HG03108 (cell line): ENCODE measurements around the gene SLC25A13.

Experiments
- ATAC-seq: cut with Tn5 transposase; IDR thresholded peaks from one replicate; pipeline ENCODE4 v1.9.1; 2021; ENCODE audit warnings: moderate library complexity; ENCODE audit not compliant: unreplicated experiment

Gene SLC25A13

DNA sequence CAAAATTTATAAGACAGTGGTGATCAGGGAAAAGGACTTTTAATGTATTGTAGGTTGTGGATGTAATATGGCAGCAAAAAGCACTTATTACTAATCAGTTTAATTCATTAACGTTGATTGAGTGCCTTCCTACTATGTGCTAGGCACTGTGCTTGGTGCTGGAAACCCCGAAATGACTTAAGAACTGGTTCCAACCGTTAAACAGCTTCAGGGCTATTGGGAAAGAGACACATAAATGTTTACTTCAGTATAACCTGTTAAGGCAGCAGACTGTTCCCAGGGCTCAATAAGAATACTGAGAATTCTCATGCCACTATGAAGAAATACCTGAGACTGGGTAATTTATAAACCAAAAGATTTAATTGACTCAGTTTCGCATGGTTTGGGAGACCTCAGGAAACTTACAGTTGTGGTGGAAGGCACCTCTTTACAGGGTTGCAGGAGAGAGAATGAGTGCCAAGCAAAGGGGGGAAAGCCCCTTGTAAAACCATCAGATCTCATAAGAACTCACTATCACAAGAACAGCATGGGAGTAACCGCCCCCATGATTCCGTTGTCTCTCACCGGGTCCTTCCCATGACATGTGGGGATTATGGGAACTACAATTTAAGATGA, 1.1 kb upstream of the SLC25A13 start:
- ATAC-seq = no peak

GRCh38 chr7:96322373-96322695, 436 bp upstream of the SLC25A13 start:
- no peak for ATAC-seq

DNA sequence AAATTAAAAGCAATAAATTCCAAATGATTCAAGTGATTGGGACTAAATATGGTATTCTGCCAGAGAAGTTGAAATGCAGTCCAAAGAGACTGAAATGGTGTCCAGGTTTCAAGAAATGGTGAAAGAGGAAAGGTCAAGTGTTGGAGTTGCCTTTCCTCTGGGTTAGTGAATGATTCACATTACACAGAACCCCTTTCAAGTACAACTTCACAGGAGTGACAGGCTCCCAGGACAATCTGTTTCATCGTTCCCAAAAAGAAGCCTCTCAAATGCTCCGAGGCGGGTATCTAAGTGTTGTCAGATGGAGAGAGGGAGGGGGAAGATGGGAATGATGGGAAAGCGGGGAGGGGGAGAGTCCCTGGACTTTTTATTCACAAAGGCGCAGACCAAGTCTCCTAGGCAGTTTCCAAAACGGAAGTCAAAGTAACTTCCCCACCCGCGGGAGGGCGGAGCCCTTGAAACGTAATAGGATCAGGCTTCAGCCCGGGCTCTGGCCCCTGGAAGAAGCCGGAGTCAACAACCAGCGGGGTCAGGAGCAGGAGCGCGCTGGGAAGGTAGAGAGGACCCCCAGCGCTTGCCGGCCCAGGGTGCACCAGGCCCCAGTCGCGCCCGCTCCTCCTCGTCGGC, 754 bp downstream of the SLC25A13 start:
- ATAC-seq = peak; percentile 48

GRCh38 chr7:96320442-96320841, 1.5 kb downstream of the SLC25A13 start:
- no peak for ATAC-seq

DNA sequence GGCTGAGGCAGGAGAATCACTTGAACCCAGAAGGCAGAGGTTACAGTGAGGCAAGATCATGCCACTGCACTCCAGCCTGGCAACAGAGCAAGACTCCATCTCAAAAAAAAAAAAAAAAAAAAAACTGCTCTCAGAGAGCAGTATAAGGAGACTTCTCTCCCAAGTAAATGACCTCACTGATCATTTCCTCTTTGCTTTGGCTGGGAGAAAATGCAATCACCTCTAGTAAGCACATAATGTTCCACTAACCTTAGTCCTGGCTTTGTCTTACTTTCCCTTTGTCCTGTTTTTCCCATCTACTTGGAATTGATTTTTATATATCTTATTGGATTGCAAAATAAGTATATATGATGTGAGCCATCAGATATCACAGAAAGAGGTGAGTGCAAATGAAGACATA, 2.5 kb downstream of the SLC25A13 start:
- no peak for ATAC-seq

DNA sequence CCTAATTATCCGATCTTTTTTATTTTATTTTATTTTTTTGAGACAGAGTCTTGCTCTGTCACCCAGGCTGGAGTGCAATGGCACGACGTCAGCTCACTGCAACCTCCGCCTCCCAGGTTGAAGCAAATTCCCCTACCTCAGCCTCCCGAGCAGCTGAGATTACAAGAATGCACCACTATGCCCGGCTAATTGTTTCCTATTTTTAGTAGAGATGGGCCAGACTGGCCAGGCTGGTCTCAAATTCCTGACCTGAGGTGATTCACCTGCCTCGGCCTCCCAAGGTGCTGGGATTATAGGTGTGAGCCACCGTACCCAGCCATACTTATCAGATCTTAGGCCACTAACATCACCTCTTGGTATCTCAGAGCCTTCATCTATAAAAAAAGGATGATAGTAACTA, 4.9 kb downstream of the SLC25A13 start:
- no peak for ATAC-seq

- no peak for ATAC-seq
These were observed 6.8 kb downstream of the SLC25A13 start for GRCh38 chr7:96315125-96315512.

DNA sequence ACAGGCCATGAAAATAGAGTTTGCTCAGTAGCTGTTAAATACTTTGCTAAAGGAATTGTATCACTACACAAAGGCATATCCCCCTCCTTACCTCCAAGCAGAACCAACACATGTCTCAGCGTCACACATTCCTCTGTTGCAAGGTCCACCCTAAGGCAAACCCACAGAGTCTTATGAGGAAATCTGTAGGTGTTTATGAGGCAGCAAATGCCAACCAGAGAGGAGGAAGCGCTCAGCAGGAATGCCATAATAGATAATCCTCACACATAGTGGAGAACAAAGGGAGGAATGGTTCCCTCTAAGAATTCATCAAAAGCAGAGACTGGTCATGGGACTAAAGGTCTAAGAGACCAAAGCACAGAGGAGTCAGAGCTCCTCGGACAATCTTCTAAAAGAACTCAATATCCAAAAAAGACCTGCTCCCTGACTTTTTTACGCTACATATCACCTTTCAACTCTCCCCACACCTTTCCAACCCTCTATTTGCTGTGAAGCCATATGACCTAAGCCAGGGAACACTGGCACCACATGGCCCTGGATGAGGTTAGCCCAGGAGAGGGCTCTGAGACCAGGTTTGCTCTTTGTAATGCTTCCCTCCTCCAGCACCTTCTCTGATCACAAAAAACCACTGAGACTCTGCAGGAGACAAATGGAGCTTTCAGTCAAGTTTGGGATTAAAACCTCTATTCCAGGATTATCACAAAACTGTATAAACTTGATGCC, 7.3 kb downstream of the SLC25A13 start:
- ATAC-seq = no peak

DNA sequence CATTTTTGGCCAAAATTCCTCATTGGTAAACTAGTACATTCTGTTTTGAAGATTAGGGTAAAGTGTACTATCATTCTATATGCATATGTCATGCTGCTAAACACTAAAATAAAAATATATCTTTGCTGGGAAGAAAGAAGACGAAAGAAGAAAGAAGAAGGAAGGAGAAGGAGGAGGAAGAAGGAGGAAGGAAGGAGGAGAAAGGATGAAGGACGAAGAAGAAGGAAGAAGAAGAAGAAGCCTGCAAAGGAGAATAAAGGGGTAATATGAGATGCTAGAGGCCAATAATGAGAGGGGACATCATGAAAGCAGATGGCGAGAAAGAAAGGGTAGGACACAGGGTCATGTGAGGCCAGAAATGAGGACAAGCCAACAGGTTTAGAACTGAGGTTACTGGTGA, 8.0 kb downstream of the SLC25A13 start:
- ATAC-seq = no peak

DNA sequence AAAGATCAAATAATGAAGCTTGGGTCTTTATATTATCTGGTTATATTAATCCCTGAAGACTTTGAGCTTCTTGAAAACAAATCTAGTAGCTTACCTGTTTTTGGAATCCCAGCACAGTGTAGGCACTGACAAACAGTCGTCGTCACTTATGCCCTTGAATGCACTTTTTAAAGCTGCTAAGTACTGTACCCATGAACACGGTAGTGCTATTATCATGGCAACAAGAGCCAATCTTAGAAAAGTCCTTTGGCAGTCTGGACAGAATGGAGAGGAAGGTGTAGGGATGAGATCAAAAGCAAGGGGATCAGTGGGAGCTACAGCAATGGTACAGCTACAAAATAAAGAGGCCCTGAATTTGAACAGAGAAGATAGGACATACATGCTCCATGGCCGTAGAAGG, 9.4 kb downstream of the SLC25A13 start:
- ATAC-seq = no peak

- no peak for ATAC-seq
These were observed 9.9 kb downstream of the SLC25A13 start for GRCh38 chr7:96311967-96312366.

- no peak for ATAC-seq
These were observed 11.8 kb downstream of the SLC25A13 start for GRCh38 chr7:96310110-96310509.

GRCh38 chr7:96308950-96309263, 13.0 kb downstream of the SLC25A13 start:
- no peak for ATAC-seq

- no peak for ATAC-seq
These were observed 13.5 kb downstream of the SLC25A13 start for GRCh38 chr7:96308253-96308949.

GRCh38 chr7:96306385-96307125, 15.3 kb downstream of the SLC25A13 start:
- ATAC-seq = no peak

DNA sequence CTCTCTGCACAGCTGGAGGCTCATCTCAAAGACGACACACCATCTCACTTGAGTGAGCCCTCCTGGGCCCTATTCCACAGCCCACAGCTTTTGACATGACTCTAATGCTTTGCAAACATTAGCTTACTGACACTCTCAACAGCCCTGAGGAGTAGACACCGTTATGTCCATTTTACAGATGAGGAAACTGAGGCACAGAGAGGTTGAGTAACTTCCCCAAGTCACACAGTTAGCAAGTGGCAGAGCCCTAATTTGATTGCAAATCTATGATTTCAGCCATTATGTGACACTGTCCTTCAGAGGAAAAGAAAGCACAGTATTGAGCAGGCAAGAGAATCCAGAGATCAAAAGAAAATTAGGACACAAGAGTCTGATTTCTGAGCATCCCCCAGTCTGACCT, 16.0 kb downstream of the SLC25A13 start:
- no peak for ATAC-seq

DNA sequence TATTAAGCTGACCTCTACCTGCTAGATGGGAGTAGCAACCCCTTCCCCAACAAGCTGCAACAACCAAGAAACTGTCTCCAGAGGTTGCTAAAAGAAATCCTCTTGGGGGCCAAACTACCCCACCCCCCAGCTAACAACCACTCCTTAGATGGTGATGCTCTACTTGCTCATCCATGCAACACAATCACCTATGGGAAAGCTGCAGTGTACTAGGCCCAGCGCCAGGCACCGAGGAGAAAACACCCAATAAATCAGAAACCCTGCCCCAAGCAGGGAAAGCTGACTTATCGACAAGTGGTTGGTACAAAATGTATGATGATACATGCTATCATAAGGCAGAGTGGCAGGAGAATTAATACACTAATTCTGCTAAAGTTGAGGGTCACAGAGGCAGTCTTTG, 17.3 kb downstream of the SLC25A13 start:
- no peak for ATAC-seq

DNA sequence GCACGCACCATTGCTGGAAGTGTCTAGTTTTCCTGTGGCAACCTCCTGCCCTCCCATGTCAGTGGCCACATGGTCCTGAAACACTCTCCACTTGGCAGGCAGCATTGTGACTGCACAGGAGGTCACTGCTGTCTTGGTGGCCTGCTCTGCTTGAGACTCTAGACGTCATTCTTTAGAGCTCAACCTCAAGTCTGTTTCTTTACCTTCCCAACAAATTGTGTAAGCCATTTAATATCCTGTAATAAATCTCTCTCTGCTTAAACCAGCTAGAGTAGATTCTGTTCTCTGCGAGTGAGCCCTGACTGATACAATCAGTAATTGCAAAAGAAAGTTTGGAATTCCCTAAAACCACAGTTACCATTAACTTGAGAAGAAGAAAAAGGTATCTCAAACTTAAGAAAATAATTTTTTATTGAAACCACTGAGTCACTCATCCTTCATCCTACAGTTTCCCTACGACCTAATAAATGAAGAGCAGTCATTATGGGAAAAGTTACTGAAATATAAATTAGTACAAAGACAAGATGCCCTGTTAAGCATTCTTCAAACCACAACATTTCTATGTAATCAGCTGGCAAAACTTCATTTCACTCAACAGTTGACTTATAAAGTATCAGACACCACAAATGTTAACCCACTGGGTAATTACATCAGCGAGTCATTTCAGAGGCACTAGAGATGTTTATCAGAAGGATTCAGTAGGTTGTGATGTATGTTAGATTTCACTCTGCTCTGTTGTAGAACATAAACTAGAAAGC, 18.0 kb downstream of the SLC25A13 start:
- ATAC-seq = no peak

- ATAC-seq = no peak
These were observed 18.7 kb downstream of the SLC25A13 start for GRCh38 chr7:96303105-96303685.

GRCh38 chr7:96300986-96301385, 20.9 kb downstream of the SLC25A13 start:
- ATAC-seq = no peak
